Renal pelvis (tissue), 12 donors: ENCODE data around the gene KRTAP20-3. TPM values are rescaled to one million over a fixed set of nuclear protein-coding genes. Genes with fewer than 3 reads are reported as not detected.

ENCODE experiments used
- DNase-seq: peaks from one replicate; pipeline ENCODE4 v3.0.0-alpha.2; 2013
- long read RNA-seq, 16 experiments: transcript quantifications; one replicate each; lab custom pipeline, GENCODE V29; 2026
- polyA plus RNA-seq, 3 donors: library from polyadenylated mRNA; unstranded; fragments of 120-200 nt; gene quantifications; one replicate each; pipeline ENCODE4 v1.2.1, GENCODE V29; 2013; ENCODE audit not compliant: insufficient read length in 3 of 3

Gene KRTAP20-3
- polyA plus RNA-seq, result not detected
- long read RNA-seq, donor 1, result 0 reads
- long read RNA-seq, donor 2, result 0 reads
- long read RNA-seq, donor 3, result 0 reads
- long read RNA-seq, donor 4, result 0 reads
- long read RNA-seq, donor 5, result 0 reads
- long read RNA-seq, donor 6, result 0 reads
- long read RNA-seq, donor 7, result 0 reads
- long read RNA-seq, donor 8, result 0 reads
- long read RNA-seq, donor 9, result 0 reads
- long read RNA-seq, donor 10, result 0 reads
- long read RNA-seq, donor 11, result 0 reads
- long read RNA-seq, donor 12, result 0 reads
- long read RNA-seq, donor 13, result 0 reads
- long read RNA-seq, donor 14, result 0 reads
- long read RNA-seq, donor 15, result 0 reads
- long read RNA-seq, donor 16, result 0 reads

DNA sequence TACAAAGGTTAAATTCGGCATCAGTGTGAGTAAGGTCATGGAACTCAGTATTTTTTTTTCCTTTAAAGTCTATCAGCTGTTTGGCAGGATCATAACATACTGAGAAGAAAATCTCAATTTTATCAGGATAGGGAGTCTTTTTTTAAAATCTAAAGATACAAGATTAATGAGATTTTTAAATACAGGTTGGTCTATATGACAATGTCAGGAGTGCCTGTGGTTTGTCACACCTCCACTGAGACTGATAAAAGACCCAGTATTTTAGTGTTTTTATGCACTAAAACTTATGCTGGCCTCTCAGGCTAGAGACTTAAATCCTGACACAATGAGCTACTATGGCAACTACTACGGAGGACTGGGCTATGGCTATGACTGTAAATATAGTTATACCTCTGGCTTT, at the start of gene KRTAP20-3:
KRTAP20-3 (plus strand) TSS at position 301 of the 400 bp plus-strand sequence.
- DNase-seq, result no peak

DNA sequence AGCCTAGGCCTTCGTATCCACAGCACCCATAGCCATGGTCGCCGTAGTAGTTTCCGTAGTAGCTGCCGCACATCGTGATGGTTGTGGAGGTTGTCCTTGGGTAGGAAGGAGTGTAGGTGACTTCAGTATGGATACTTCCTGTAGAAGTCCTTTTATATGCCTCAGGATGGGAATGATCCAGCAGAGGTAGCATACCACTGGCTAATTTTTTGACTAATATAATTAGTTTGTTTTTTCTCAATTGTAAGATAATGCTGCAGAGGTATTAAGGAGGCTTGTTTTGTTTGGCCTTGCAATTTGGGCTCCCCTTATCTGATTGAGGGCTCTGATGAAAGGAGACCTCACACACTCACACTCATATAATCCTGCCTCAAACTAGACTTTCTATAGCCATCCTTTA, 43.9 kb upstream of the KRTAP20-3 start, which contains the start of gene KRTAP6-2:
KRTAP6-2 (minus strand) TSS at position 101 of the 400 bp plus-strand sequence; CDS start at position 73, 28 bp downstream.
- DNase-seq, result no peak

DNA sequence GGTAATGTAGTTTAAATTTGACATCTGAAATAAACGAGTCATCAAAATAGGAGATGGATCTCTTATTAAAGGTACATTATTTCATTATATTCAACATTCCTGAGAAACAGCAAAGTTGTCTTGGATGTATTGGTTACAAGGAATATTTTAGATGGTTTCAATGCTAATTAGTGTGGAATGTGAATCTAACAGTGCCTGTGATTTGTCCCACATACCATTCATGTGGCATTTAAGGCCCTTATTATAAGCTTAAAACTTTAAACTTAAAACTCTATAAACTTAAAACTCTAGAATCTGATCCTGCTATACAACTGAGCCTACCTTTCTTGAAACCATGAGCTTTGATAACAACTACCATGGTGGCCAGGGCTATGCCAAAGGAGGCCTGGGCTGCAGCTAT, 41.9 kb upstream of the KRTAP20-3 start, which contains the start of gene KRTAP22-1:
KRTAP22-1 (plus strand) TSS at position 301 of the 400 bp plus-strand sequence.
- no peak for DNase-seq

DNA sequence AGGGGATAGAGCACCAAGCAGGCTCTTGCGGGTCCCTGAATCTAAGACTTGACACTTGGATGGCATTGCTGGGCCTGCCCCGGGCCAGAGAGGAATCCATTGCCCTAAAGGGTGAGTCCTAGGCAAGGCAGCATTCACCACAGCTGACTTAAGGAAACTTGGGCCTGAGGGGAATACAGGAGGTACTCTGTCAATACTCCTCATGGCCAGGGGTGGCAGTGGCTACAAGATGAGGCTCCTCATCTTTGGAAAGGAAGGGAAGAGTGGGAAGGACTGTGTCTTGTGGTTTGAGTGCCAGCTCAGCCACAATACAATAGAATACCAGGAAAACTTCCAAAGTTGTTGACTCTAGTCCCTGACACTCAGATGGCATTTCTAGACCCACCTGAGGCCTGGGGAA, 36.7 kb upstream of the KRTAP20-3 start:
- DNase-seq, result no peak

DNA sequence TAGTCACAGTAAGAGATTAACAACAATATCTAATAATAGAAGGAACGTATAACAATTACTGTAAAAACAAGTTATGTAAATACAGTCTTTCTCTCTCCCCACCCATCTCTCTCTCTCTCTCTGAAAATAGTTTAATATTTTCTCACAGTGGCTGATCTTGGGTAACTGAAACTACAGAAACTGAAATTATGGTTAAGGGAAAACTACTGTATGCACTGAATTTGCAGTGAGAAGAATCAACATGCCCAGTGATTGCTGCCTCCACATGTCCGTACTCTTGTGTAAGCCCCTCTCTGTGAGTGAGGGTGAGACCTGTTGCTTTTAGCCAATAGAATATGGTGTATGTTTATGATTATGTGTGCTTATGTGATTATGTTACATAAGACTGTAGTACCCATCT, 30.5 kb upstream of the KRTAP20-3 start:
- no peak for DNase-seq

DNA sequence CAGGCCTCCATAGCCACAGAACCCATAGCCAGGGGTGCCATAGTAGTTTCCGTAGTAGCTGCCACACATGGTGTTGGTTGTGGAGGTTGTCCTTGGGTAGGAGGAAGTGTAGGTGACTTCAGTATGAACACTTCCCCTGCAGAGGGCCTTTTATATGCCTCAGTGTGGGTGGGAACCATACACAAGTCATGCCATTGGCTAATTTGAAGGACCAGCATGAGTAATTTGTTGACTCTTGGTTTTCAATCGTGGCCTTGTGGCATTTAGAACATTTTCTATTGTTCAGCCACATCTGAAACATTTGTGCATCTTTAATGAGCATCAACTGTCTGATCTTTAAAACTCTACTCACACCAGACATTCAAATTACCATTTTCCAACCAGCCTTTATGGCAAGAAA, 28.8 kb upstream of the KRTAP20-3 start, which contains the start of gene KRTAP6-1:
KRTAP6-1 (minus strand) TSS at position 95 of the 400 bp plus-strand sequence; CDS start at position 69, 26 bp downstream.
- DNase-seq, result no peak

DNA sequence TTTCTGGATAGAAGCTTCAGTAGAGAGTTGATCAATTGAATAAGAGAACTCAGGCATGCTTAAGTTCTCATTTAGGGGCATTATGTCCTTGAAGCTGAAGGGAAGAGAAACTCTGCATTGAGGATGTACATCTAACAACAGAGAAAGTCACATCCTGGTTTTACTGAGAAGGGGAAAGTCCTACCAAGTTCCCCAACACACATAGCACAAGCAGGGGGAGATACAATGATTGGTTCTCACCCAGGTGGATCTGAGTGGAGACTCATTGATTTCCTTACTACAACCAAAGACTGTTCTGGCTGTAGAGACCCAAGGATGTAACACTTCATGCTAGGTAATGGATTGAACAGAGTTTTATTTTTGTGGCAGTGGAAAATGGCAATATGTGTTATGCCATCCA, 27.5 kb upstream of the KRTAP20-3 start:
- DNase-seq, result no peak

DNA sequence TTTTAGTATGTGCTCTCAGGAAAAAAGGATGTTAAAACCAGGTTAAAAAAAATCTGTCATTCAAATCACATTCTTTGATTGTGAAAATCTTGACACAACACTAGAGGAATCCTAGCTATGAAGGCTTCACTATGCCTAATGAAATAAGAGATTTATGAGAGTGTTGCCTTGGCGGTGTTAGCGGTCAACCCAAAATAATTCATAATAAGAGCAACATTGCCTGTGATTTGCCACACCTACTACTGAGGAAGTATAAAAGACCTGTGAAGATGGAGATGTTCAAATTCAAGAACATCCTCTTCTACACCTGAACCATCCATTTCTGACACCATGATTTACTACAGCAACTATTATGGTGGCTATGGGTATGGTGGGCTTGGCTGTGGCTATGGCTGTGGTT, 26.5 kb upstream of the KRTAP20-3 start, which contains the start of gene KRTAP20-1:
KRTAP20-1 (plus strand) TSS at position 301 of the 400 bp plus-strand sequence; CDS start at position 331, 30 bp downstream.
- DNase-seq, result no peak

DNA sequence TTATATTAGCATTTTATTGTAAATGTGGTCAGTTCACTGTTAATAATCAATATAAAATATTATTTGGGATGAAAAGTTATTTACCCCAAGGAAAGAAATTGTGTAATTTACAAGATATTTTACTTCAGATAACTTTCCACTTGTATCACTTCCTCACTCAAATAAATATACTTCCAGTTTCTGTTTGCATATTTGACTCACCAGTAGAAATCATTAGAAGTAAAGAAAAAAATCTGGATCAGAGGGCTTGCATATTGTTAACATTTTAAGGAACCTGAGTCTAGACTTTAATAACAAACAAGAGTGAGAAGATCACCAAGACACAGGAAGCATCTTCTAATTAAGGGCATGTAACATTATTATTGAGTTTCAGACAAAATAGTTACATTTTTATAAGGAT, 22.6 kb upstream of the KRTAP20-3 start:
- DNase-seq, result no peak

DNA sequence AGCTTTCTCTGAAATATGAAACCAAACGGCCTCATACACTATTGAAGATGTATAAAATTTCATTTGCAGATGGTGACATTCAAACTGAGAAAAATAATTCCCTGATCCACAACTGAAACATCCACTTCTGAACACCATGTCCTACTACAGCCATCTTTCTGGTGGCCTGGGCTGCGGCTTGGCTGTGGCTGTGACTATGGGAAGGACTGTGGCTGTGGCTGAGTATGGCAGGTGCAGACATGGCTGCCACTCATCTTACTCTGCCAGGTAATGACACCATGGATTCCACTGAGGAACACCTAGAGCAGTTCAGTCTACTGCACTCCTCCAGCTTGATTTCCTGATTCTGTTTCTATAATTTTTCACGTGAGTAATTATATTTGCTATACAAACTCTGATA, 22.1 kb upstream of the KRTAP20-3 start, which contains the start of gene KRTAP20-4:
KRTAP20-4 (plus strand) TSS at position 106 of the 400 bp plus-strand sequence.
- no peak for DNase-seq

DNA sequence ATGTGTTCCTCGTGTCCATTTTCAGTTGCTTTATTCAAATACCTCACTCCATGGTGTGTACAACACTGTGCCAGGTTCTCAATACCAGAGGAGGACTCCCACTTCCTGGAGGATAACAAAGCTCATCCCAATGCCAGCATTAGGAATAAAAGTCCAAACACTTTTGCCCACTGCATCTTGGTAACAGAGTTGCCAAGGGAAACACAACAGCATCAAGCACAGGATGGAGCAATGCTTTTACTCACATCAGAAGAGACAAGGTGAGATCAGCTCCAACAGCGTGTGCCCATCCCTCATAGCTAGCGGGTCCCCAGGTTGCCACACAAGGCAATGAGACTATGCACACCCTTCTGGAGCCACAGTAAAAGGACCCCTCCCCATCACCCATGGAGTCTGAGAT, 19.3 kb upstream of the KRTAP20-3 start:
- DNase-seq, result no peak

DNA sequence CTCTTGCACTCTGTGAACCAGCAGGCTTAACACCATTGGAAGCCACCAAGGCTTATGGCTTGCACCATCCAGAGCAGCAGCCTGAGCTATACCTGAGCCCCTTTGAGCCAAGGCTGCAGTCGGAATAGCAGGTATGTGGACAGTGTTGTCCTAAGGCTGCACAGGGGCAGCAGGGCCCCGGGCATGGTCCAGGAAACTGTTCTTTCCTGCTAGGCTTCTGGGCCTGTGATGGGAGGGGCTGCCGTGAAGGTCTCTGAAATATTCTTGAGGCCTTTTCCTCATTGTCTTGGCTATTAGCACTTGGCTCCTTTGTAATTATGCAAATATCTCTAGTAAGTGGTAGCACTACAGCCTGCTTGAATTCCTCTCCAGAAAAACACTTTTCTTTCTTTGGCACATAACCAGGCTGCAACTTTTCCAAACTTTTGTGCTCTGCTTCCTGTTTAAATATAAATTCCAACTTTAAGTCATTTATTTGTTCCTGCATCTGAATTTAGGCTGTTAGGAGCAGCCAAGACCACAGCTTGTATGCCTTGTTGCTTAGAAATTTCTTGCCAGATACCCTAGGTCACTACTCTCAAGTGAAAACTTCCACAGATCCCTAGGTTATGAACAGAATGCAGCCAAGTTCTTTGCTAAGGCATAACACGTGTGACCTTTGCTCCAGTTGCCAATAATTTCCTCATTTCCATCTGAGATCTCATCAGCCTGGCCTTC, 17.1 kb upstream of the KRTAP20-3 start:
- DNase-seq, result no peak

DNA sequence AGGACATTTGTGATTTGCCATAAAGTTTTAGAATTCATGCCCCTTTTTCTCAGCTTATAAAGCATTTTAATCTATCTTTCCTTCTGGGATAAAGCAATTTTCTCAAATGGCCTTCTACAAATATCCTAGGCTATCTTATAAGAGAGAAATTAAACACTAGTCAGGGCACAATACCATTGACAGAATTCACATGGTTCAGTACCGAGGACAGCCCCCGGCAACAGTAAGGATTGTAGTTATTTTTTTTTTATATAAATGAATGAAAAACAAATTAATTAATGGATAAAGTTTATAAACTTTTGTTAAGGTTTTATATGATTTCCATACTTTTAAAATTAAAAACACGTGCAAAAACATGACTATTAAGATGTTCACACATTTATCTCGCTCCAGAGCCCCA, 14.6 kb upstream of the KRTAP20-3 start:
- DNase-seq, result no peak

DNA sequence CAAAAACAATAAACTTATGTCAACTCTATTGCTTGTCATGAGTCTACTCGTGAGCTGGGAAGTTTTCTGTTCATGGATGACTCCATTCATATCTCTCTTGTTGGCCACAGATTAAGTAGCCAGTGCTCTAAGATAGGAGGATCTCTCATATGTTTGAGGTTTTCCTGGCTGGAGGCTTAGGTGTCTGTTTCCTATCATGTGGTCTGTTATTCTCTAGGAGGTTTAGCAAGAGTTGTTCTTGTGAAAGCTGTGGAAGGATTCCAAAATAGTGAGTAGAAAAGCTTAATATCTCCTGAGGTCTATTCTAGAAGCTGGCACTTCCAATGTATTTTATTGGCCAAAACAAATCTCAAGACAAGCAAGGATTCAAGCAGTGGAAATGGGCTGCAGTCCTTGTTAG, 13.5 kb upstream of the KRTAP20-3 start:
- DNase-seq, result no peak

DNA sequence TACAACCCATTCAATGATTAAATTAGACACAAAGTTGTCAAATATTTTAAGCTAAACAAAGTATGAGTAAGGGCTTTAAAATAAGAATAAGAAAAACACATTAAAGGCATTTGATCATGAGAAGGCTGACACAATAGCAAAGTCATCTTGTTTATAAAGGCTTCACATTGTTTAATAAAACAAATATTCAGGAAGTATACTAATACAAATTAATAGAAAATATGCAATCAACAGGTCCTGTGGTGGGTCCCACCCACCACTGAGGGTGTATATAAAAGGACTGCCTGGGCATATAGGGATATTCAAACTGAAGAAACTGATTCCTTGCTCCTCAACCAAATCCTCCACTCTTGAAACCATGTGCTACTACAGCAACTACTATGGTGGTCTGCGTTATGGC, 7.8 kb upstream of the KRTAP20-3 start, which contains the start of gene KRTAP20-2:
KRTAP20-2 (plus strand) TSS at position 301 of the 400 bp plus-strand sequence; CDS start at position 359, 58 bp downstream.
- no peak for DNase-seq

DNA sequence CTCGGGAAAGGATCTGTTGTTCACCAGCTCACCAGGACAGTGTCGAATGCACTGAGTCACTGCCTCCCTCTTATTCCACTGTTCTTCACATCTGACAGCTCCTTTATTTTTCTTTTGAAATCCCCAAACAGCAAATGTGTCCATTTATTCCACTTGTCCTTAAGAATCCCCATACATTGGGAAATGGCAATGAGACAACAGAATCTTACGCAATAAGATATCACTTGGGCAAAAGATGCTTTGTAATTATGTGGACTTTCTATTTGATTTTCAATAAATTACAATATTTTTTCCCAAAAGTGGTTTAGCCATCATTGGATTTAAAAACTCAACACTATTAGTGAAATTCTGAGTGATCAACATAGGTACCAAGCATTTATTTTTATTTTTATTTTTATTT, 4.0 kb upstream of the KRTAP20-3 start:
- DNase-seq, result no peak

DNA sequence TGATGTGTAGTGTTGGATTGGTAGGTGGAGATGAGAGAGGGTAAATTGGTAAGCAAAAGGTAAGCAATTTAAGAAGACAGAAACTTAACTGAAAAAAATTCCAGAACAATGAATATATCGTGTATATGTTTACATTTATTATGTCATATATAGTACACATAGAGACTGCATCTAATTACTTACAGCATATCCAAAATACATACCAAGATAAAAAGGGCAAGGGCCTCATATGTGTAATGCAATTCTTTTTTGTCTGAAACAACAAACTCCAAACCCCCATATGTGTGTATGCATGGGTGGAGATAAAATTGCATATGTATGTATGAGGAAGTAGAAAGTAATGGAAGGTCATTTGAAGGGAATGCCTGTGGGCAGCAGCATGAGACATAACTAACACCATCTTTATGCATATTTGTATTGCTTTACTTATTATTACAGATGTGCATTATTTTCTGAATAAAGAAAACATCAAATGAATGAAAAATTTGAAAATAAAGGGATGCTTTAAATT, 4.3 kb downstream of the KRTAP20-3 start:
- DNase-seq, result no peak

DNA sequence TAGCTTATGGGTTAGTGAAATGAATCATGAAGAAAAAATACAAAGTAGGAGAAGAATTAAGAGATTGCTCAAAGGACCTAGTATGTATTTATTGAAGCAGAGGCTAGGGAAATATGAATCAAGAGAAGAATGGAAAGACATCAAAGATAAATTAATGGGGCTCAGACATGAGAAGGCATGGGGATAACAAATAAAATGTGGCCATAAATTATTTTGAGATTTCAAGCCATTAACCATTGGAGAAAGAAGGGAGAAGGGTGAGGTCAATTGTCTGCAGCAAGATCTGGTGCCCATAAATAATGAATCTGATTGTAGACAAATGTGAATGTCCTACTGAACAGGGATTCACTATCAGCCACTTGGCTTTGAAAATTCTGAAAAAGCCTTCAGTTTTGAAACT, 10.2 kb downstream of the KRTAP20-3 start:
- DNase-seq, result no peak

DNA sequence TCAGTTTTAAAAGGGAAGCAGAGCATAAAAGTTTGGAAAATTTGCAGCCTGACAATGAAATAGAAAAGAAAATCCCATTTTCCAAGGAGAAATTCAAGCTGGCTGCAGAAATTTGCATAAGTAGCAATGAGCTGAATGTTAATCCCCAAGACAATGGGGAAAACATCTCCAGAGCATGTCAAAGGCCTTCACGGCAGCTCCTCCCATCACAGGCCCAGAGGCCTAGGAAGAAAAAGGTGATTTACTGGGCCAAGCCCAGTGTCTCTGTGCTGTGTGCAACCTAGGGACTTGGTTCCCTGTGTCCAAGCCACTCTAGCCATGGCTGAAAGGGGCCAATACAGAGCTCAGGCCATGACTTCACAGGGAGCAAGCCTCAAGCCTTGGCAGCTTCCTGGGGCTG, 26.1 kb downstream of the KRTAP20-3 start:
- DNase-seq, result no peak

DNA sequence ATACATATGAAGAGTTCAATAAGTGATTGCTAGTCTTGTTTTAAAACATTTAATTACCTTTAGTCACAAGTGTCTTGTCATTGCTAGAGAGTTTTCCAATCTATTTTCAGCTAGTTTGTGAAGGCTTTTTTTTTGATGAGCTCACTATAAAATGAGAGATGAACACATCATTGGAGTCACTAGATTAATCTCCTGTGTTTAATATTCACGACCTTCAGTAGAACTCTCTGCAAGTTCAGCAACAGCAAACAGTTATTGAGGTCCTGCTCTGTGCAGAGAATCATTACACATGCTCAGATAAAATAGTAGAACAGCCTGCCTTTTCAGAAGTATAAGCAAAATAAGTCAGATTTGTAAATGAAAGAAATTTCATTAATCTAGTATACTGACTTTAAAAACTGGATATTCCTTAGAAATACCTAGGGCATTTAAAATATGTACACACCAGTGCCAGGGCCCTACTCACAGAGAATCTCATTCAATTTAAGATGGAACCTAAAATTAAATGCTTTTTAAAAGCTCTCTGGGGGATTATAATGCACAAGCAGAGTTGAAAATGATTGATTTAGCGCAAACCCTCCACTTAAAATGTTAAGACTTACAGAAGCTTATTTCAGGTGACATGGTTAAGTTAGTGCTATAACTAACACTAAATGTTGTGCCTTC, 30.5 kb downstream of the KRTAP20-3 start:
- no peak for DNase-seq

DNA sequence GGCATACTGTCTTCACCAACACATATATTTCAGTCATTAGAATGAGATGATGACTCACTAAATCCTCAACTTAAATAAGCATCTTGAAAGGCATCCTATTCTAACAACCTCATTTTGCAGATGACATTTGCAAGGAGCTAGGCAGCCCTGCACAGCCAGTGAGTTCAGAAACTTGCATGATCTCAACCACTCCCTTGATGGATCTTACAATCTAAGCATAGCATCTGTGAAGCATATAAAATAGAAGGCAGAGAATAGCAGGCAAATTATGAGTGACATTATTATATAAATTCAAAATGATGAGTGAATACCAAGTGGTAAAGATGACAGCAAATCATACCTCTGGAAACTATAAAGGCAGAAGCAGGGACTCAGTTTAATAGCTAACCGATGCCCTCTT, 31.6 kb downstream of the KRTAP20-3 start:
- no peak for DNase-seq

DNA sequence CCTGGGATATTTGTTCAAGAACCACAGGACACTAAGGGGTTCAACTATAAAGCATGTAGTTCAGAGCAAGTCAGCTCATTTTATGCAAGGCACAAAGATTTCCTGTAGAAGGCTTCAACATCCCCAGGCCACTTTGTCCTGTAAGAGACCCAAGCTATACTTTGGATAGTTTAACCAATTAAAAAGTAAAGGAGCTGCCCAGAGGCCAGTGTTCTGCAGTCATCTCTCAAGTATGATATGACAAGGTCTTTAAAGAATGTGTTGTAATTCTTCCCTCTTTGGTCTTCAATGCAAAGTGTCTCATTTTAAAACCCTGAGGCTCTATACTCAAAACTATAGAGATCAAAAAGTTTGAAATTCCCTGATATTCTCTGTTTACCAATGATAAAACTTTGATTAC, 34.1 kb downstream of the KRTAP20-3 start:
- no peak for DNase-seq
